Retinal pigment epithelial cell (primary cell): ENCODE results near the gene CSPG5.

Source experiments
- DNase-seq: peaks from one replicate; pipeline ENCODE4 v3.0.0-alpha.2; 2010; ENCODE audit warnings: low read depth
- H3K4me3 ChIP-seq: 2 replicates; pipeline ENCODE4 v1.5.1; 2011; ENCODE audit warnings: mild to moderate bottlenecking, low read length, control low read depth, moderate library complexity
- CTCF ChIP-seq: conservative IDR thresholded peaks from 2 replicates; pipeline ENCODE4 v1.5.1; 2011; ENCODE audit warnings: low read depth, low read length, control low read depth, inconsistent platforms

The CSPG5 gene

DNA sequence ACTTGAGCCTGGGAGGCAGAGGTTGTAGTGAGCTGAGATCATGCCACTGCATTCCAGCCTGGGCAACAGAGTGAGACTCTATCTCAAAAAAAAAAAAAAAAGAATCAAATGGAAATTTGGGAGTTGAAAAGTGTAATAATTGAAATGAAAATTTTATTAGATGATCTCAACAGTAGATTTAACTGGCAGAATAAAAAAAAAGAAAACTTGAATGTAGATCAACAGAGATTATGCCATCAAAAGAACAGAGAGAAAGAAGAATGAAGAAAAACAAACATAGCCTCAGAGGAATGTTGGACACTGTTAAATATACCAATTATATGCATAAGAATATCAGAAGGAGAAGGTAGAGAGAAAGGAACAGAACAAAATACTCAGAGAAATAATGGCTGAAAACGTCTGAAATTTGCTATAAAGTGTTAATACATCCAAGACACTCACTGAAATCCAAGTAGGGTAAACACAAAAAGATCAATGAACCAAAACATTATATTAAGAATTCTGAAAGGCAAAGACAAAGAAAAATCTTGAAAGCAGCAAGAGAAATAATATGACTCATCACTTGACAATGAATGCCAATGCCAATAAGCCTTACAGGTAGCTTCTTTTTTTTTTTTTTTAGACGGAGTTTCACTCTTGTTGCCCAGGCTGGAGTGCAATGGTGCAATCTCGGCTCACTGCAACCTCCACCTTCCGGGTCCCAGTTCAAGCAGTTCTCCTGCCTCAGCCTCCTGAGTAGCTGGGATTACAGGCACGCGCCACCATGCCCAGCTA lies 50.5 kb downstream of the CSPG5 start:
- no peak for DNase-seq
- no peak overlapping the region for H3K4me3 ChIP-seq
- no peak for TF ChIP-seq CTCF

GRCh38 chr3:47525617-47526016 lies 53.0 kb downstream of the CSPG5 start:
- no peak for DNase-seq
- H3K4me3 ChIP-seq = no peak overlapping the region
- TF ChIP-seq CTCF = no peak

DNA sequence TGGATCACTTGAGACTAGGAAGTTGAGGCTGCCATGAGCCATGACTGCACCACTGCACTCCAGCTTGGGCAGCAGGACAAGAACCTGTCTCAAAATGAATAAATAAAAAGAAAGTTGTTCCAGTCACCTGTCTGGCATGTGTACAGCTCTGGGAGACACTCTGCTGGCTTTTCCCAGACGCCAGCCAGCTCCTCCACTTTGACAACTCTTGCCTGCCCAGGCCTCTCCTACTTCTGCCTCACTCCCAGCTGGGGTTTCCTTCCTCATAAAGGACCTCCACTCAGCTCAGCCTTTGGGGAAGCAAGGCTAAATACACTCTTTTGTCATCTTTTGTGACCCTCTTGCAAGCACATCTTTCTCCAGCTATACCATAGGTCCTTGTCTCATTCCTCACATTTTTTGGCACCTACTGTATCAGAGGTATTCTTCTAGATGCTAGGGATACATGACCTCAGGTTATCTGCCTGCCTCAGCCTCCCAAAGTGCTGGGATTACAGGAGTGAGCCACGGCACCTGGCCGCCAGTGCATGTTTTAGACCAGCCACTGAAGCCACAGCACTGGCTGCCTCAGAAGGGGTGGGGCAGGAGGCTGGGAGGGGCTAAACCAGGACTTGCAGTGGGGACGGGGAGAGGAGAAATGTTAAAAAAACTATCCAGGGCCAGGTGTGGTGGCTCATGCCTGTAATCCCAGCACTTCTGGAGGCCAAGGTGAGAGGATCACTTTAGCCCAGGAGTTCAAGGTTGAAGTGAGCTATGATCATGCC lies 55.2 kb downstream of the CSPG5 start:
- no peak for DNase-seq
- no peak overlapping the region for H3K4me3 ChIP-seq
- TF ChIP-seq CTCF = no peak

GRCh38 chr3:47522082-47522987 lies 56.3 kb downstream of the CSPG5 start:
- no peak overlapping the region for H3K4me3 ChIP-seq
- TF ChIP-seq CTCF = peak; percentile 91
- peak; percentile 55 for DNase-seq

GRCh38 chr3:47520756-47521155 lies 57.9 kb downstream of the CSPG5 start:
- no peak overlapping the region for H3K4me3 ChIP-seq
- no peak for TF ChIP-seq CTCF
- DNase-seq = no peak

DNA sequence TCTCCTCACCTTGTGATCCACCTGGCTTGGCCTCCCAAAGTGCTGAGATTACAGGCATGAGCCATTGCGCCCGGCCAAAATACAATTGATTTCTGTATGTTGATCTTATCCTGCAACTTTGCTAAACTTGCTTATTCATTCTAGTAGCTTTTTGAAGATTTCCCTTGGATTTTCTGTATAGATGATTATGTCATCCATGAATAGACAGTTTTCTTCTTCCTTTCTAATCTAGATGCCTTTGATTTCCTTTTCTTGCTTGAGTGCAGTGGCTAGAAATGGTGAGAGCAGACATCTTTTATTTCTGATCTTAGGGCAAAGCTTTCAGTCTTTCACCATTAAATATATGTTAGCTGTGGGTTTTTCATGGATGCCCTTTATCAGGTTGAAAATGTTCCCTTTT lies 60.7 kb downstream of the CSPG5 start:
- H3K4me3 ChIP-seq = no peak overlapping the region
- DNase-seq = no peak
- TF ChIP-seq CTCF = no peak
